Measurements from ENCODE around the gene CD52. TPM values are rescaled to one million over a fixed set of nuclear protein-coding genes. Genes with fewer than 3 reads are reported as not detected.

Gene CD52
- polyA plus RNA-seq, 1 of the 3 experiments (the other 2 are of a cell fraction), result not detected

- TF ChIP-seq SMC3 (IDR thresholded peaks at IDR 0.05; ENCODE audit: low read depth, low read length) (no peak), NRF1 (IDR thresholded peaks at IDR 0.05; ENCODE audit: low read depth, low read length) (no peak), NFIC (IDR thresholded peaks at IDR 0.05; ENCODE audit: borderline replicate concordance) (no peak)
Measured at GRCh38 chr1:26350343-26350700, 32.6 kb downstream of the CD52 start (continued).

- DNase-seq, result no peak
- no peaks in the 10 kb centered on the region for H3K9me3 ChIP-seq
- no peaks in the 10 kb centered on the region for H4K20me1 ChIP-seq (ENCODE audit: insufficient read depth)
- H3K36me3 ChIP-seq (replicated peaks in 1 of 2; ENCODE audit: control insufficient read depth in 1 of 2, insufficient read depth in 2 of 2, low read length in 1 of 2), result no peaks in the 10 kb centered on the region
- no peaks in the 10 kb centered on the region for H3K79me2 ChIP-seq (ENCODE audit: insufficient read depth)
- TF ChIP-seq GABPA (IDR thresholded peaks at IDR 0.05; ENCODE audit: low read depth) (no peak), TCF12 (IDR thresholded peaks at IDR 0.05) (no peak), TEAD4 (IDR thresholded peaks at IDR 0.05; ENCODE audit: borderline replicate concordance, insufficient read depth) (no peak), ELF1 (IDR thresholded peaks at IDR 0.05) (no peak), FOSL2 (IDR thresholded peaks at IDR 0.05; ENCODE audit: borderline replicate concordance, low read depth) (no peak)
- H3F3A ChIP-seq (replicated peaks; ENCODE audit: insufficient read depth), result no peaks in the 10 kb centered on the region
- H3K4me3 ChIP-seq (ENCODE audit: low read depth in 2 of 2, low read length in 1 of 2), result no peak overlapping the region
- H3K9me2 ChIP-seq, result no peaks in the 10 kb centered on the region
- H3K9ac ChIP-seq, result no peak overlapping the region
- H3K4me2 ChIP-seq, result no peak overlapping the region
- ChIA-PET POLR2A (no interaction called here), CTCF (interaction anchor here (0.9 to 11.9 kb wide), 3 partner anchors 12 to 66 kb away, joined by 3 to 99 read pairs (median 6); no protein-coding TSS in a partner anchor)
- no peak overlapping the region for H2AFZ ChIP-seq (ENCODE audit: low read depth)
- no peaks in the 10 kb centered on the region for H3K27me3 ChIP-seq (ENCODE audit: insufficient read depth)
- H3K4me1 ChIP-seq (ENCODE audit: control insufficient read depth in 1 of 2, insufficient read depth in 2 of 2, low read depth in 1 of 2, low read length in 1 of 2), result no peaks in the 10 kb centered on the region
- no peak overlapping the region for H3K27ac ChIP-seq (ENCODE audit: low read depth in 2 of 2, low read length in 1 of 2)
- WGBS (ENCODE audit: low lambda C conversion rate), result 89% methylated on average over 9 of the region's 9 CpGs
Measured at GRCh38 chr1:26350701-26351589, 33.2 kb downstream of the CD52 start.

- Histone ChIP-seq H3K4me3 (ENCODE audit: low read depth in 2 of 2, low read length in 1 of 2) (no peak overlapping the region), H3K79me2 (ENCODE audit: insufficient read depth) (no peaks in the 10 kb centered on the region), H3K27ac (ENCODE audit: low read depth in 2 of 2, low read length in 1 of 2) (no peak overlapping the region), H3K36me3 (replicated peaks in 1 of 2; ENCODE audit: control insufficient read depth in 1 of 2, insufficient read depth in 2 of 2, low read length in 1 of 2) (no peaks in the 10 kb centered on the region), H3K9ac (no peak overlapping the region), H3K4me1 (ENCODE audit: control insufficient read depth in 1 of 2, insufficient read depth in 2 of 2, low read depth in 1 of 2, low read length in 1 of 2) (no peaks in the 10 kb centered on the region), H2AFZ (ENCODE audit: low read depth) (no peak overlapping the region), H3F3A (replicated peaks; ENCODE audit: insufficient read depth) (no peaks in the 10 kb centered on the region), H3K9me3 (no peaks in the 10 kb centered on the region), H3K27me3 (ENCODE audit: insufficient read depth) (no peaks in the 10 kb centered on the region), H4K20me1 (ENCODE audit: insufficient read depth) (no peaks in the 10 kb centered on the region), H3K4me2 (no peak overlapping the region), H3K9me2 (no peaks in the 10 kb centered on the region)
- no peak for DNase-seq
- TF ChIP-seq NFIC (IDR thresholded peaks at IDR 0.05; ENCODE audit: borderline replicate concordance) (no peak), SMC3 (IDR thresholded peaks at IDR 0.05; ENCODE audit: low read depth, low read length) (no peak), SIN3A (IDR thresholded peaks at IDR 0.05; ENCODE audit: borderline replicate concordance, low read depth, low read length) (no peak), FOSL2 (IDR thresholded peaks at IDR 0.05; ENCODE audit: borderline replicate concordance, low read depth) (no peak), EP300 (IDR thresholded peaks at IDR 0.05; ENCODE audit: borderline replicate concordance in 1 of 2, low read depth in 1 of 2, low read length in 1 of 2) (no peak), RFX5 (IDR thresholded peaks at IDR 0.05; ENCODE audit: low read length) (no peak), CHD2 (IDR thresholded peaks at IDR 0.05; ENCODE audit: low read length, partially characterized antibody) (no peak), FOXJ3 (CRISPR knock-in tag; IDR thresholded peaks at IDR 0.05) (no peak), MEF2A (IDR thresholded peaks at IDR 0.05; ENCODE audit: borderline replicate concordance, low read depth) (no peak), FOXM1 (IDR thresholded peaks at IDR 0.05; ENCODE audit: low read depth) (no peak), TEAD4 (IDR thresholded peaks at IDR 0.05; ENCODE audit: borderline replicate concordance, insufficient read depth) (no peak), JUND (IDR thresholded peaks at IDR 0.05) (no peak)
- TF ChIP-seq, protein P1, sequence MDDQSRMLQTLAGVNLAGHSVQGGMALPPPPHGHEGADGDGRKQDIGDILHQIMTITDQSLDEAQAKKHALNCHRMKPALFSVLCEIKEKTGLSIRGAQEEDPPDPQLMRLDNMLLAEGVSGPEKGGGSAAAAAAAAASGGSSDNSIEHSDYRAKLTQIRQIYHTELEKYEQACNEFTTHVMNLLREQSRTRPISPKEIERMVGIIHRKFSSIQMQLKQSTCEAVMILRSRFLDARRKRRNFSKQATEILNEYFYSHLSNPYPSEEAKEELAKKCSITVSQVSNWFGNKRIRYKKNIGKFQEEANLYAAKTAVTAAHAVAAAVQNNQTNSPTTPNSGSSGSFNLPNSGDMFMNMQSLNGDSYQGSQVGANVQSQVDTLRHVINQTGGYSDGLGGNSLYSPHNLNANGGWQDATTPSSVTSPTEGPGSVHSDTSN (IDR thresholded peaks at IDR 0.05), result no peak
- TF ChIP-seq, protein P2, sequence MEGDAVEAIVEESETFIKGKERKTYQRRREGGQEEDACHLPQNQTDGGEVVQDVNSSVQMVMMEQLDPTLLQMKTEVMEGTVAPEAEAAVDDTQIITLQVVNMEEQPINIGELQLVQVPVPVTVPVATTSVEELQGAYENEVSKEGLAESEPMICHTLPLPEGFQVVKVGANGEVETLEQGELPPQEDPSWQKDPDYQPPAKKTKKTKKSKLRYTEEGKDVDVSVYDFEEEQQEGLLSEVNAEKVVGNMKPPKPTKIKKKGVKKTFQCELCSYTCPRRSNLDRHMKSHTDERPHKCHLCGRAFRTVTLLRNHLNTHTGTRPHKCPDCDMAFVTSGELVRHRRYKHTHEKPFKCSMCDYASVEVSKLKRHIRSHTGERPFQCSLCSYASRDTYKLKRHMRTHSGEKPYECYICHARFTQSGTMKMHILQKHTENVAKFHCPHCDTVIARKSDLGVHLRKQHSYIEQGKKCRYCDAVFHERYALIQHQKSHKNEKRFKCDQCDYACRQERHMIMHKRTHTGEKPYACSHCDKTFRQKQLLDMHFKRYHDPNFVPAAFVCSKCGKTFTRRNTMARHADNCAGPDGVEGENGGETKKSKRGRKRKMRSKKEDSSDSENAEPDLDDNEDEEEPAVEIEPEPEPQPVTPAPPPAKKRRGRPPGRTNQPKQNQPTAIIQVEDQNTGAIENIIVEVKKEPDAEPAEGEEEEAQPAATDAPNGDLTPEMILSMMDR (IDR thresholded peaks at IDR 0.05), result no peak
- TF ChIP-seq, protein P3, sequence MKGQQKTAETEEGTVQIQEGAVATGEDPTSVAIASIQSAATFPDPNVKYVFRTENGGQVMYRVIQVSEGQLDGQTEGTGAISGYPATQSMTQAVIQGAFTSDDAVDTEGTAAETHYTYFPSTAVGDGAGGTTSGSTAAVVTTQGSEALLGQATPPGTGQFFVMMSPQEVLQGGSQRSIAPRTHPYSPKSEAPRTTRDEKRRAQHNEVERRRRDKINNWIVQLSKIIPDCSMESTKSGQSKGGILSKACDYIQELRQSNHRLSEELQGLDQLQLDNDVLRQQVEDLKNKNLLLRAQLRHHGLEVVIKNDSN (IDR thresholded peaks at IDR 0.05; ENCODE audit: borderline replicate concordance, low read depth), result no peak
- CTCF ChIA-PET, result interaction anchor here (1.6 to 11.9 kb wide), 3 partner anchors 11 to 65 kb away, joined by 3 to 99 read pairs (median 21); no protein-coding TSS in a partner anchor
- 83% methylated on average over 10 of the region's 12 CpGs for WGBS (ENCODE audit: low lambda C conversion rate)
- POLR2A ChIA-PET, result no interaction called here
Measured at GRCh38 chr1:26351590-26352337, 34.0 kb downstream of the CD52 start.
